ENCODE measurements around the gene CYREN.

Gene CYREN

GRCh38 chr7:135197343-135197742 lies 26.8 kb upstream of the CYREN start:
- H3K4me1 ChIP-seq (ENCODE audit: control extremely low read depth in 1 of 4, control insufficient read depth in 4 of 4, insufficient read depth in 4 of 4, low read length in 3 of 4) = no peaks in the 10 kb centered on the region
- no peak overlapping the region for H3K27ac ChIP-seq (ENCODE audit: insufficient read depth in 1 of 2, low read depth in 1 of 2, low read length in 2 of 2, poor library complexity in 1 of 2, severe bottlenecking in 2 of 2)
- POLR2A ChIA-PET = no interaction called here
- no peaks in the 10 kb centered on the region for H3K27me3 ChIP-seq (replicated peaks in 2 of 5; ENCODE audit: control insufficient read depth in 4 of 5, insufficient read depth in 5 of 5, low read length in 4 of 5)
- 100% methylated on average over 2 of the region's 2 CpGs for WGBS (ENCODE audit: insufficient coverage)
- no peaks in the 10 kb centered on the region for H3K9me3 ChIP-seq (ENCODE audit: control extremely low read depth in 1 of 5, control insufficient read depth in 4 of 5, insufficient read depth in 2 of 5, low read depth in 1 of 5, low read length in 4 of 5)
- peaks cover 29 to 96% (median 70%) of the 10 kb centered on the region in 4 experiments for H3K36me3 ChIP-seq (ENCODE audit: control insufficient read depth in 4 of 4, insufficient read depth in 4 of 4, low read length in 3 of 4)
- no peak overlapping the region for H3K4me3 ChIP-seq (ENCODE audit: control insufficient read depth in 1 of 7, extremely low read depth in 1 of 7, insufficient read depth in 4 of 7, low read depth in 2 of 7, low read length in 6 of 7)
- DNase-seq = no peak
- CTCF ChIA-PET = interaction anchor here (1.5 kb wide), 1 partner anchor 9 kb away, joined by 7 read pairs; no protein-coding TSS in a partner anchor

- Histone ChIP-seq H3K36me3 (ENCODE audit: control insufficient read depth in 4 of 4, insufficient read depth in 4 of 4, low read length in 3 of 4) (peaks cover 28 to 95% (median 65%) of the 10 kb centered on the region in 4 experiments), H3K27ac (ENCODE audit: insufficient read depth in 1 of 2, low read depth in 1 of 2, low read length in 2 of 2, poor library complexity in 1 of 2, severe bottlenecking in 2 of 2) (no peak overlapping the region), H3K9me3 (ENCODE audit: control extremely low read depth in 1 of 5, control insufficient read depth in 4 of 5, insufficient read depth in 2 of 5, low read depth in 1 of 5, low read length in 4 of 5) (no peaks in the 10 kb centered on the region), H3K4me3 (ENCODE audit: control insufficient read depth in 1 of 7, extremely low read depth in 1 of 7, insufficient read depth in 4 of 7, low read depth in 2 of 7, low read length in 6 of 7) (no peak overlapping the region), H3K4me1 (ENCODE audit: control extremely low read depth in 1 of 4, control insufficient read depth in 4 of 4, insufficient read depth in 4 of 4, low read length in 3 of 4) (no peaks in the 10 kb centered on the region), H3K27me3 (replicated peaks in 2 of 5; ENCODE audit: control insufficient read depth in 4 of 5, insufficient read depth in 5 of 5, low read length in 4 of 5) (no peaks in the 10 kb centered on the region)
- ChIA-PET CTCF (interaction anchor here (0.6 to 1.3 kb wide), 3 partner anchors 8 to 28 kb away, joined by 3 to 4 read pairs (median 3); no protein-coding TSS in a partner anchor), POLR2A (no interaction called here)
- no peak for DNase-seq
- WGBS (ENCODE audit: insufficient coverage) = 97% methylated on average over 13 of the region's 14 CpGs
Observed at GRCh38 chr7:135195968-135196629, 25.6 kb upstream of the CYREN start.

GRCh38 chr7:135195156-135195555 lies 24.6 kb upstream of the CYREN start:
- no peak for DNase-seq
- POLR2A ChIA-PET = no interaction called here
- no peak overlapping the region for H3K27ac ChIP-seq (ENCODE audit: insufficient read depth in 1 of 2, low read depth in 1 of 2, low read length in 2 of 2, poor library complexity in 1 of 2, severe bottlenecking in 2 of 2)
- H3K36me3 ChIP-seq (ENCODE audit: control insufficient read depth in 4 of 4, insufficient read depth in 4 of 4, low read length in 3 of 4) = peaks cover 27 to 94% (median 60%) of the 10 kb centered on the region in 4 experiments
- CTCF ChIA-PET = interaction anchor here (1.3 kb wide), 1 partner anchor 15 kb away, joined by 3 read pairs; no protein-coding TSS in a partner anchor
- no peak overlapping the region for H3K4me3 ChIP-seq (ENCODE audit: control insufficient read depth in 1 of 7, extremely low read depth in 1 of 7, insufficient read depth in 4 of 7, low read depth in 2 of 7, low read length in 6 of 7)
- 95% methylated on average over 3 of the region's 4 CpGs for WGBS (ENCODE audit: insufficient coverage)
- no peaks in the 10 kb centered on the region for H3K4me1 ChIP-seq (ENCODE audit: control extremely low read depth in 1 of 4, control insufficient read depth in 4 of 4, insufficient read depth in 4 of 4, low read length in 3 of 4)
- H3K27me3 ChIP-seq (replicated peaks in 2 of 5; ENCODE audit: control insufficient read depth in 4 of 5, insufficient read depth in 5 of 5, low read length in 4 of 5) = no peaks in the 10 kb centered on the region
- no peaks in the 10 kb centered on the region for H3K9me3 ChIP-seq (ENCODE audit: control extremely low read depth in 1 of 5, control insufficient read depth in 4 of 5, insufficient read depth in 2 of 5, low read depth in 1 of 5, low read length in 4 of 5)

- H3K9me3 ChIP-seq (ENCODE audit: control extremely low read depth in 1 of 5, control insufficient read depth in 4 of 5, insufficient read depth in 2 of 5, low read depth in 1 of 5, low read length in 4 of 5) = no peaks in the 10 kb centered on the region
- no peaks in the 10 kb centered on the region for H3K27me3 ChIP-seq (replicated peaks in 2 of 5; ENCODE audit: control insufficient read depth in 4 of 5, insufficient read depth in 5 of 5, low read length in 4 of 5)
- WGBS (ENCODE audit: insufficient coverage) = 96% methylated on average over 9 of the region's 12 CpGs
- no peak for DNase-seq
- ChIA-PET CTCF (no interaction called here), POLR2A (no interaction called here)
- peaks cover 27 to 94% (median 63%) of the 10 kb centered on the region in 4 experiments for H3K36me3 ChIP-seq (ENCODE audit: control insufficient read depth in 4 of 4, insufficient read depth in 4 of 4, low read length in 3 of 4)
- no peaks in the 10 kb centered on the region for H3K4me1 ChIP-seq (ENCODE audit: control extremely low read depth in 1 of 4, control insufficient read depth in 4 of 4, insufficient read depth in 4 of 4, low read length in 3 of 4)
- no peak overlapping the region for H3K27ac ChIP-seq (ENCODE audit: insufficient read depth in 1 of 2, low read depth in 1 of 2, low read length in 2 of 2, poor library complexity in 1 of 2, severe bottlenecking in 2 of 2)
- H3K4me3 ChIP-seq (ENCODE audit: control insufficient read depth in 1 of 7, extremely low read depth in 1 of 7, insufficient read depth in 4 of 7, low read depth in 2 of 7, low read length in 6 of 7) = no peak overlapping the region
Observed at GRCh38 chr7:135194494-135195095, 24.1 kb upstream of the CYREN start.

GRCh38 chr7:135193615-135194081 lies 23.1 kb upstream of the CYREN start:
- ChIA-PET POLR2A (no interaction called here), CTCF (no interaction called here)
- Histone ChIP-seq H3K27ac (ENCODE audit: insufficient read depth in 1 of 2, low read depth in 1 of 2, low read length in 2 of 2, poor library complexity in 1 of 2, severe bottlenecking in 2 of 2) (no peak overlapping the region), H3K4me1 (ENCODE audit: control extremely low read depth in 1 of 4, control insufficient read depth in 4 of 4, insufficient read depth in 4 of 4, low read length in 3 of 4) (no peaks in the 10 kb centered on the region), H3K4me3 (ENCODE audit: control insufficient read depth in 1 of 7, extremely low read depth in 1 of 7, insufficient read depth in 4 of 7, low read depth in 2 of 7, low read length in 6 of 7) (no peak overlapping the region), H3K9me3 (ENCODE audit: control extremely low read depth in 1 of 5, control insufficient read depth in 4 of 5, insufficient read depth in 2 of 5, low read depth in 1 of 5, low read length in 4 of 5) (no peaks in the 10 kb centered on the region), H3K36me3 (ENCODE audit: control insufficient read depth in 4 of 4, insufficient read depth in 4 of 4, low read length in 3 of 4) (peaks cover 25 to 94% (median 66%) of the 10 kb centered on the region in 4 experiments), H3K27me3 (replicated peaks in 2 of 5; ENCODE audit: control insufficient read depth in 4 of 5, insufficient read depth in 5 of 5, low read length in 4 of 5) (no peaks in the 10 kb centered on the region)
- WGBS (ENCODE audit: insufficient coverage) = 96% methylated on average over 4 of the region's 10 CpGs
- DNase-seq = no peak

GRCh38 chr7:135192914-135193536 lies 22.5 kb upstream of the CYREN start:
- Histone ChIP-seq H3K36me3 (ENCODE audit: control insufficient read depth in 4 of 4, insufficient read depth in 4 of 4, low read length in 3 of 4) (peaks cover 25 to 95% (median 67%) of the 10 kb centered on the region in 4 experiments), H3K27me3 (replicated peaks in 2 of 5; ENCODE audit: control insufficient read depth in 4 of 5, insufficient read depth in 5 of 5, low read length in 4 of 5) (no peaks in the 10 kb centered on the region), H3K4me3 (ENCODE audit: control insufficient read depth in 1 of 7, extremely low read depth in 1 of 7, insufficient read depth in 4 of 7, low read depth in 2 of 7, low read length in 6 of 7) (no peak overlapping the region), H3K4me1 (ENCODE audit: control extremely low read depth in 1 of 4, control insufficient read depth in 4 of 4, insufficient read depth in 4 of 4, low read length in 3 of 4) (no peaks in the 10 kb centered on the region), H3K27ac (ENCODE audit: insufficient read depth in 1 of 2, low read depth in 1 of 2, low read length in 2 of 2, poor library complexity in 1 of 2, severe bottlenecking in 2 of 2) (no peak overlapping the region), H3K9me3 (ENCODE audit: control extremely low read depth in 1 of 5, control insufficient read depth in 4 of 5, insufficient read depth in 2 of 5, low read depth in 1 of 5, low read length in 4 of 5) (no peaks in the 10 kb centered on the region)
- DNase-seq = no peak
- CTCF ChIA-PET = no interaction called here
- 95% methylated on average over 9 of the region's 11 CpGs for WGBS (ENCODE audit: insufficient coverage)
- POLR2A ChIA-PET = no interaction called here

GRCh38 chr7:135190703-135191102 lies 20.2 kb upstream of the CYREN start:
- Histone ChIP-seq H3K27ac (ENCODE audit: insufficient read depth in 1 of 2, low read depth in 1 of 2, low read length in 2 of 2, poor library complexity in 1 of 2, severe bottlenecking in 2 of 2) (no peak overlapping the region), H3K4me1 (ENCODE audit: control extremely low read depth in 1 of 4, control insufficient read depth in 4 of 4, insufficient read depth in 4 of 4, low read length in 3 of 4) (peaks cover 0 to 5% (median 0%) of the 10 kb centered on the region in 4 experiments), H3K4me3 (ENCODE audit: control insufficient read depth in 1 of 7, extremely low read depth in 1 of 7, insufficient read depth in 4 of 7, low read depth in 2 of 7, low read length in 6 of 7) (no peak overlapping the region), H3K36me3 (ENCODE audit: control insufficient read depth in 4 of 4, insufficient read depth in 4 of 4, low read length in 3 of 4) (peaks cover 22 to 96% (median 68%) of the 10 kb centered on the region in 4 experiments), H3K27me3 (replicated peaks in 2 of 5; ENCODE audit: control insufficient read depth in 4 of 5, insufficient read depth in 5 of 5, low read length in 4 of 5) (no peaks in the 10 kb centered on the region), H3K9me3 (ENCODE audit: control extremely low read depth in 1 of 5, control insufficient read depth in 4 of 5, insufficient read depth in 2 of 5, low read depth in 1 of 5, low read length in 4 of 5) (no peaks in the 10 kb centered on the region)
- ChIA-PET POLR2A (interaction anchor here (0.5 to 0.7 kb wide), 2 partner anchors 52 to 527 kb away, joined by 3 to 4 read pairs; no protein-coding TSS in a partner anchor), CTCF (interaction anchor here (1.4 to 1.6 kb wide), 2 partner anchors 13 to 19 kb away, joined by 3 to 4 read pairs; no protein-coding TSS in a partner anchor)
- no peak for DNase-seq

Measured in common myeloid progenitor, CD34-positive (primary cell).